NOMO-1 (cell line): Measurements from ENCODE around the gene MRPL1.
A peak's percentile ranks its signal among the peaks of the same experiment; 100 is the strongest.
"Not testable (repeated sequence)": the region's sequence is repeated elsewhere in the genome, so short reads cannot be mapped to it uniquely, and the experiment has no call there.

Source experiments
- DNase-seq, 2 experiments: peaks; one replicate each; lab custom pipeline; 2025; ENCODE audit not compliant: unreplicated experiment in 2 of 2; lab: John Stamatoyannopoulos, UW

The MRPL1 gene

DNA sequence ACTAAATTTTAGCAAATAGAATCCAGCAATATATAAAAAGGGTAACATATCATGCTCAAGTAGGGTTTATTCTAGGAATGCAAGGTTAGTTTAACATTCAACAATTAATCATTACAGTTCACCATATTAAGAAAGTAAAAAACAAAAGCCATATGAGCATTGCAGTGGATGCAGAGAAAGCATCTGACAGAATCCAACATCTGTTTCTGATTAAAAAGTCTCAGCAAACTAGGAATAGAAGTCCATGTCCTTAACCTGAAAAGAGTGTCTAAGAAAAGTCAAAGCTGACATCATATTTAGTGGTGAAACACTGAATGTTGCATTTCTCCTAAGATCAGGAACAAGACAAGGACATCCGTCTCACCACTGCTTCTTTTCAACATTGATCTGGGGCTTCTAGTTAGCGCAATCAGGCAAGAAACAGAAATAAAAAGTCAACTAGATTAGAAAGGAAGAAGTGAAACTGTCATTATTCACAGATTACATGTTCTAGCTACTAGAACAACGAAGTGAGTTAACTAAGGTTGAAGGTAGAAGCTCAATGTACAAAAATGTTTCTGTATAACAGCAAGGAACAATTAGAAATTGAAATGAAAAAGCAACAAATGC is 49.3 kb downstream of the MRPL1 start:
- DNase-seq, result peak; percentile 78 to 96

DNA sequence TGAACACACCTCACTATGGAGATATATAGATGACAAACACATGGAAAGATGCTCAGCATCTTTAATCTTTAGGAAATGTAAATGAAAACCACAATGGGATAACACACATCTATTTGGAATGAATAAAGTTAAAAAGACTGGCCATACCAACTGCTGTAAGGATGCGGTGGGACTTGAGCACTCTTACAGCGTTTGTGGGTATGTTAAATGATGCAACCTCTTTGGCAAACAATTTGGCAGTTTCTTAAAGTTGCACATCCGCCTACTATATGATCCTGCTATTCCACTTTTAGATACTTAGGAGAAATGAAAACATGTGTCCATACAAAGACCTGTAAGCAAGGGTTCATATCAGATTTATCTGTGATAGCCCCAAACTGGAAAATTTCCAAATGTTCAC is 50.7 kb downstream of the MRPL1 start:
- DNase-seq, result peak; percentile 75 to 84

DNA sequence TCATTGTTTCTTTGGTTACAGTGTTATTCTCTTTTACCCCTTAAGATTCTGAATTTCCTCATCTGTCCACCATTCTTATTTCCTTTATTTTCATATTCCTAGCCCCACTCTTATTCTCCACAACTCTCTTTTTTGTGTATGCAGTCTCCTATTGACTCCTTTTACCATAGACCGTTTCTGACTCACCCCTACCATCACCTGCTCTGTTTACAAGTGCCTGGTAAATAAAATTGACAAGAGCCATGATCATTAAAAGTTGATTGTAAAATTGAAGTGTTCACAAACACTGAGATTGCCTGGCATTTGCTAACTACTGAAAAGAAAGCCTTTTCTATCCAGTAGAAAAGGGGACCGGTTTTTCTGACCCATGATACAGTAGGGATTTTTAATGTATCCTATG is 54.4 kb downstream of the MRPL1 start:
- no peak for DNase-seq

DNA sequence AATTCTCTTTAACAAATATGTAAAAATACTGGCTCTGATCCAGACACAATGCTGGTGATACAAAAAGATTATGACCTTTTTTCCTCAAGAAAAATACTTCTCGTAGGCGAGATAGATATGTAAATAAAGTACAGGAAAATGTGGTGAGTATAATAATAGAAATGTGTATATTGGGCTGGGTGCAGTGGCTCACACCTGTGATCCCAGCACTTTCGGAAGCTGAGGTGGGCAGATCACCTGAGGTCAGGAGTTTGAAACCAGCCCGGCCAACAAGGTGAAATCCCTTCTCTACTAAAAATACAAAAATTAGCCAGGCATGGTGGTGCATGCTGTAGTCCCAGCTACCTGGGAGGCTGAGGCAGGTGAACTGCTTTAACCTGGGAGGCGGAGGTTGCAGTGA is 55.0 kb downstream of the MRPL1 start:
- no peak for DNase-seq

DNA sequence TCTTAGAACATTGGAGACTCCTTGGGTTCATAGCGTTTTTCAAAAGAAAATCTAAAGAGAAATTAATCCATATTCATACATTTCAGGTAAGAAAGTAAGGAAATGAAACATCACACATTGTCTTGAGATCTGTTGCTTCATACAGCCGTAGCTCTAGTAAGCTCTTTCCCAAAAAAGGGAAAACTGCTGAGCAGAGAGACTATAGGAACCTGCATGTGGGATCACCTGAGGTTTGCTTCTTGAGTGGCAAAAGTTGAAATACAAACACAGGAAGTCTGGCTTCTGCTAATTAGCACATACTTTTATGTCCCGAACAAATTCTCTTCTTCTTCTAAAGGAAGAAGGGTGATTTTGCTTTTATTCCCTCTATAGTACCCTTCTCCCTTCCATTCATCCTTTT is 57.7 kb downstream of the MRPL1 start:
- DNase-seq, result no peak

DNA sequence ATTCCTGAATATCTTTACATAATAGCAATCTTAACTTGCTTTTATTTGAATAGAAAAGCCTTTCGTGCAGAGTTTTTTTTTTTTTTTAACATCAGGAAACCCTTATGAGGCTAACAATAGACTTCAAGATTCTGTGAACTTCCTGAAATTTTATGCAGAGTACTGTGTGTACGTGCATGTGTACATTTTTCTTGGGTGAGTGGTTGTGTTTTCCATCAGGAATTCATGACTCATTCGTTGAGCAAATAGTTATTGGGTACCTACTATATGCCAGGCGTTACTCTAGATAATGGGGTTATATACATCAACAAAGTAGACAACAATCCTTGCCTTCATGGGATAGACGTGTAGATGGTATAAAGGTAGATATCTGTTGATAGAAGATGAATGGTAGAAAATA is 59.1 kb downstream of the MRPL1 start:
- peak; percentile 16 to 47 for DNase-seq

DNA sequence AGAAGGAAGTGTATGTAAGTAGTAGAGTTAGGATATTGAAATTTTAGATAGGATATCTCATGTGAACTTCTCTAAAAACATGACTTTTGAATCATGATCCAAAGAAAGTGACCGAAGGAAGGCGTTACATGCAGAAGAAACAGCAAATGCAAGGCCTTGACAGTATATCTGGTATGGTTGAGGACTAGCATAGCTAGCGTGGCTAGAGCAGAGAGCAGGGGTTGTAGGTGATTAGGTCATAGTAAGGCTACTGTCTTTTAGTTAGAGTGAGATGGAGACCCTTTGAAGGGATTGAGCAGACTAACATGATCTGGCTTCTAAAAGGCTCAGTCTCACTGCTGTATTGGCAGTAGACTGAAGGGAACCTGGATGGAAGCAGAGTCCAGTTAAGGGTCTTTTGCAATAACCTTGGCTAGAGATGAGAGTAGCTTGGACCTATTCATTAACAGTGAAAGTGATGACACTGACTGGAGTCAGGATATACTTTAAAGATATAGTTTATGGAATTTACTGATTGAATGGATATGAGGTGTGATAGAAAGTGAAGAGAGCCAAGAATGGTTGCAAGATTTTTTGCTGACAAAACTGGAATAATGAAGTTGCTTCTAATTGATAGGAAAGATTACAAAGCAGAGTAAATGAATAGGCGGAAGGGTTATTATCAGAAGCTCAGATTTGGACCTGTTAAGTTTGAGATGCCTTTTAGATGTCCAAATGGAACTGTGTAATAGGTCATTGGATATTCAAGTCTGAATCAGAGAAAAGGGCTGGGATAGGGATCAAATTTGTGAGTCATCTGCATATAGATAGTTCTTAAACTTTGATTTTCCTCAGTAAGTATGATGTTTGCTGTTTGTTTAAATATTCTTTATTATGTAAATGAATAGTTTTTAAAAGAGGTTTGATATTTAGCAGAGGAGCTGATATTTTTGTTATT is 59.8 kb downstream of the MRPL1 start:
- no peak for DNase-seq

DNA sequence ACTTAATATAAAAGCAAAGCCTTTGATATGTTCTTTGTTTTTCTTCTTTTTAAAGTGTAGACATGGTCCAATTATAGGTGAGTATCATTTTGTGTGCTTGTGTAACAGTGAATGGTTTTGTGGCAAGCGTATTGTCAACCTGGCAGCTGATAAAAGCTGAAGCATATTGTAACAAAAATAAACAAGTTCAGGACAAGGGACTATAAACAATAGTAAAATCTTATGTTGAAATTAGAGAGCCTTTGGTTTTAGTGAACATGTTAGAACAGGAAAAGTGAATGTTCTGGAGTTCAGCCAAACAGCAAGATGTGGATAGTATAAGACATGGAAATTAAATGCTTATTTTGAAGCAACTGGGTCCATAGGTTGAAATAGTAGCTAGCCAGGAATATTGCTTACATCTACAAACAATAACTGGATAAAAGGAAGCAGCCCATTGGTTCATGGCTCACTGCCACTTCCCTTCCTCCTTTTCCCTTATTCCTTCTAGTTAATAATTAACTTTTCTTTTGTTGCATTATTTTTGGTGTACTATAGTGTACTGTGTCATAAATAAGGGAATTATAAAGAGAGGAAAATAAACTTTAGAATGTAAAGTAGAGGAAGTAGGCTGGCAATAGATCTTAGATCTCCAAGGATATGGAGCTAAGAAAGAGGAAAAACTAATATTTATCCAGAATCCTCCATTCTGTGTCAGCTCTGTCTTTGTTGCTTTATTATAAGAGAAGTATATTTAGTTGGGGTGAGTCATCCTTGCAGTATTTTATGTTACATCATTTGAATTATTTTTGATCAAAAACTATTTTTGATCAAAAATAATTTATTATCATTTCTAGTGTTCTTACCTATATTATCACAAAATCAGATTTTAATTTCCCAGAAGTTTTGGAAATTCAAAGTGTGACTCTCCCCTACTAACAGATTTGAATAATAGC is 65.6 kb downstream of the MRPL1 start:
- DNase-seq, result no peak

DNA sequence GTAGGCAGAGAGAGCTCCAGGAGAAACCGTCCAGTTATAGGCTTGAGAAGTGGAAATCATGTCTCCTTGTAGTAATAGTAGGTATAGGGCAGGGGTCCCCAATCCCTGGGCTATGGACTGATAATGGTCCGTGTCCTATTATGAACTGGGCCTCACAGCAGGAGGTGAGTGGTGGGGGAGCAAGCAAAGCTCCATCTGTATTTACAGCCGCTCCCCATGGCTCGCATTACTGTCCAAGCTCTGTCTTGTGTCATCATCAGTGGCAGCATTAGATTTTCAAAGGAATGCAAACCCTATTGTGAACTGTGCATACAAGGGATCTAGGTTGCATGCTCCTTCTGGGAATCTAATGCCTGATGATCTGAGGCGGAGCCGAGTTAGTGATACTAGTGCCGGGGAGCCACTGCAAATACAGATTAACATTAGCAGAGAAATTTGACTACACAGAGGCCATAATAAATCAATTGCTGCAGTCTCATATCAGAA is 67.6 kb downstream of the MRPL1 start:
- no peak for DNase-seq

DNA sequence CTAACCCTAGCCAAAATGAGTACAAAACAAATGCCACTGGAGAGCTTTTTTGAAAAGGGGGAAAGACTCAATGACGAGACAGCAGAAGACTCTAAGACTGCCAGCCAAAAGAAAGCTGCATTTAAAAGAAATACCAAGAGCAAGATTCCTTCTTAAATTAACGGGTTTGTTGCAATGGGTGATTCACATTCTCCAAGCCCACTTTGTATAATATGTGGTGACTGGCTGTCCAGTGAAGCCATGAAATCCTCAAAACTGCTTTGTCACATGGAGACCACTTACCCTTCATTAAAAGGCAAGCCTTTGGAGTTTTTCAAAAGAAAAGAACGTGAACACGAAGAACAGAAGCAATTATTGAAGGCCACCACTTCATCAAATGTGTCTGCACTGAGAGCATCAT is 68.2 kb downstream of the MRPL1 start:
- DNase-seq, result no peak

DNA sequence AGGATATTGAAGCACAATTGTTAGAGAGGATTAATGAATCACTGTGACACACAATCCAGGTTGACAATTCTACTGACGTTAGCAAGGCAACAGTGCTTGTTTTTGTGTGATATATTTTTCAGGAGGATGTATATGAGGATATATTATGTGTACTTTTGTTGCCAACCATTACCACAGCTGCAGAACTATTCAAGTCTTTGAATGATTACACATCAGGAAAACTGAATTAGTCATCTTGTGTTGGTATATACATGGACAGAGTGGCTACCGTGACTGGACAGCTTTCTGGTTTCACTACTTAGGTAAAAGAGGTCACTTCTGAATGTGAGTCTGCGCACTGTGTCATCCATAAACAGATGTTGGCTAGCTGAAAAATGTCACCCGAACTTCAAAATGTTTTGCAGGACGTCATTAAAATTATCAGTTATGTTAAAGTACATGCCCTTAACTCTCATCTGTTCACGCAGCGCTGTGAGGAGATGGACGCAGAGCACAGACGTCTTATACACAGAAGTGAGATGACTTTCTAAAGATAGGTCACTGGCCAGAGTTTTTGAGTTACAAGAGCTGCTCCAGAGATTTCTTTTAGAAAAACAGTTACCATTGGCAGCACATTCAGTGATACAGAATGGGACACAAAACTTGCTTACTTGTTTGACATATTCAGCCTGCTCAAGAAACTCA is 69.0 kb downstream of the MRPL1 start:
- no peak for DNase-seq

DNA sequence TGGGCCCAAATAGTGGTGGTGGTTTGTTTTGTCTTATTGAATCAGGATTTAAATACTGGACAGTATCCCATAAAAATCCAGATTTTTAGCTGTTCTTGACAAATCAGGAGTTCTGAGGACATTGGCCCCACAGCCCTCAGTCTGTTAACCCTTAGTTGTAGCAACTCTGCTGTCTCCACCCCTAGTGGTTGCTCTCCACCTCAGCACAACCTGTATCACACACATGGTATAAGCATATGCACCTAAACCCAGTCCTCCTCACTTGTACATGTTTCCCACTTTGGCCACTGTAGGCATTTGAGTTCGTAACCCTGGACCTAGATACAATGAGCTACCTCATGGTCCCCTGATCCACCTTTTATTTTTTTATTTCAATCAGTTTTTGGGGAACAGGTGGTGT is 75.9 kb downstream of the MRPL1 start:
- DNase-seq, result no peak

DNA sequence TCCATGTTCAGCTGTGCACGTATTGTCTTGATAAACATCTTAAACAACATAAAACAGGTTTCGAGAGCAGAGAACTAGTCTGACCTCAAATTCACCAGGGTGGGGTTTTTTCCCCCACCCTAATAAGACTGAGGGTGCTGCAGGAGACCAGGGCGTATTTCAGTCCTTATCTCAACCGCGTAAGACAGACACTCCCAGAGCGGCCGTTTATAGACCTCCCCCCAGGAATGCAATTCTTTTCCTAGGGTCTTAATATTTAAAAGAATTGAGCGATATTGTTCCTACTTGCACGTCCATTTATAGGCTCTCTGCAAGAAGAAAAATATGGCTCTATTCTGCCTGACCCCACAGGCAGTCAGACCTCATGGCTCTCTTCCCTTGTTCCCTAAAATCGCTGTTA is 83.3 kb downstream of the MRPL1 start:
- not testable (repeated sequence) for DNase-seq

DNA sequence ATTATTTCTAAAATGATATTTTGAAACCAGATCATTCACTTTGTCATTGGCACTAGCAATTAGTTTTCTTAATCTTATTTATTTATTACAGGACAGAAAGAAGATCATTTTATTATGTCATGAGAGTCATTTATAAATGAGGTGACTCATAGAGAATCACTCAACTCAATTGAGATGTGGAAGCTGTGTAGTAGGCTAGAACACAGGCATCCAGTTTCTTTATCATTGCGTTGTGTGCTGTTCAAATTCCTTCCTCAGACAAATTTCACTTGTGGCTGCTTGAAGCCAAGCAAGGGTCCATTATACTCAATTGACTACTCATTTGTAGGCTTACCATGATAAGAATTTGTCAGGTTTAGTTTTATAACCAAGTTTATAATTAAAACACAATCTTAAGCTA is 87.6 kb downstream of the MRPL1 start:
- no peak for DNase-seq

DNA sequence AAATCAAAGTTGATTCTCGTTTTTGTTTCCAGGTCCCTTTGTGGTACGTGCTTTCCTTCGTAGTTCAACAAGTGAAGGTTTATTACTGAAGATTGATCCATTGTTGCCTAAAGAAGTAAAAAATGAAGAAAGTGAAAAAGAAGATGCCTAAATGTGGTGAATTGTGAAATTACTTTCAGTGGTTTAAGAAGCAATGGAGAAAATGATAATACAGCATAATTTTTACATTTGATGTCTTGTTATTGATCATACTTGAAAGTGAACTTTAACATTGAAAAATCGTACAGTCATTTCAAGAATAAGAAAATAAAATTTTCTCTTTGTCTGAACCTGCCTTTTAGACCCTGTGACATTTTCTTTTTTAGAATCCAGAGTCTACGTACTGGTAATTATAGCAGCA is 89.8 kb downstream of the MRPL1 start:
- no peak for DNase-seq

DNA sequence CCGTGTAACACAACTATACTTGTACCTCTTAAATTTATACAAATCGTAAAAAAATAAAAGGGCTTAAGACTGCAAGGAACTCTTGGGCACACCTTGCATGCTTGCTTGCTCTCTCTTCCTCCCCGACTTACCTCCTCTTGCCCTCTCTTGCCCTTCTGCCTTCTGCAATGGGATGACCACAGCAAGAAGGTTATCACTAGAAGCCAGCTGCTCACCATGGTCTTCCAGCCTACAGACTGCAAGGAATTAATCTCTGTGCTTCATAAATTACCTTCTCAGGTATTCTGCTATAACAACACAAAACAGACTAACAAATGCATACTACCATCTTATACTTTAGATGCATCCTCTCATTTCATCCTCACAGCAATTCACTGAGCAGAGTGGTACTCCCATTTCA is 92.1 kb downstream of the MRPL1 start:
- DNase-seq, result no peak

DNA sequence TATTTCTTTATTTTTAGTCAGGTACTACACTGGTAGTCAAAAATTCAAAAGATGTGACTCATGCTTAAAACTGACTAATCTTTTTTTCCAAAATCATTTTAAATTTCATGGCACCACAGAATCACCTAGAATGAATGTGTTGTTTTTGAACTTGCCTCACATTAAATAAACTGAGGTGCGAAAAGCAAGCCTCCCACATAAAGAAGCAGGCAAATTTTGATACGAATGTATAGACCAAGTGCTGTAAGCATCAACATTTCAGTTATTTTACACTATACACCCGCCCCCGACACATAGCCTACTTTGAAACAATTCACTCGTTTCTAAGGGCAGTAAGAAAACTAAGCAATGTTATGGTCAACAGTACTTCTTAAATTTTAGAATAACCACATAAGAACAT is 94.3 kb downstream of the MRPL1 start:
- DNase-seq, result no peak

DNA sequence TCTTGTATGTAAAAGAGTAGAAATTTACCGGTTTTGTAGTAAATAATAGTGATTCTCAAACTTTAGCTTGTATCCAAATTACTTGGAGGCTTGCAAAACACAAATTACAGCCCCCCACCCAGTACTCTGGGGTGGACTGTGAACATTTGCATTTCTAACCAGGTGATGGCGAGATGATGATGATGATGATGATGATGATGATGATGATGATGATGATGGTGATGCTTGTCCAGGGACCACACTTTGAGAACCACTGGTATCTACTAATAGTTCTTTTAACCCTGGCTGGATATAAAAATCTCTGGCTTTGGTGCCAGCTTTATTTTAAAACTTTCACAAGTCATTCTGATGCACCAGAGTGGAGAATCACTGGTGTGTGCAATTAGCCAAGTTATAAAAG is 96.3 kb downstream of the MRPL1 start:
- no peak for DNase-seq

DNA sequence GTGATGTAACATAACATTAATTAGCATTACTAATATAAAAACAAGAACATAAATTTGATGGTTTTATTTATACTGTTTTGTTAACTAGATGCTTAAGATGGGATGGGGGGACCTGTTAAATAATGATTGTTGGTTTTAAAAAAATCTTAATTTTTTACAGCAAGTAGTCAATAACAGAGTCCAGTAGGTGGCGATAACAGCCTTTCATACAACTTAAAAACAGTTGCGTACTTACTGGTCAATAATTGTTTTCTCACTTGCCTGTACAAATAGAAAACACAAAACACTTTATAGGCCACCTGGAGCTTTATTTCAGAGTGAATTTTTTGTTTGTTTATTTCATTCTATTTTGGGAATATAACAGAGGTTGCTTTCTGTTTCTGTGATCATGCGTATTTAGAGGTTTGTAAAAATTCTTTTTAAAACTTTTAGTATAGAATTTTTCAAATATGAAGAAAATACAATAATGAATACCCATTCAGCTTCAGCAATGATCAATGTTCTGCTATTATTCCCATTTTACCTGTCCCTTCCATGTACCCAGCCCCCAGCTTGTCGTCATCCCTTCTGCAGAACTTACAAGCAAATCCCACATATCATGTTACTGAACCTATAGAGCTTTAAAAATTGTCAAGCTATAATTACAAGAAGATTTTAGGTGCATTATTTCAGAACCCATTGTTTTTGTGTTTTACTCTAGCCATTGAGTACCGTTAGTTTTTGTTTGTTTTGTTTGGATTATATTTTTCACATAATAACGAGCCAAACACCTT is 97.1 kb downstream of the MRPL1 start:
- peak in 1 of 2 experiments; percentile 37 for DNase-seq

DNA sequence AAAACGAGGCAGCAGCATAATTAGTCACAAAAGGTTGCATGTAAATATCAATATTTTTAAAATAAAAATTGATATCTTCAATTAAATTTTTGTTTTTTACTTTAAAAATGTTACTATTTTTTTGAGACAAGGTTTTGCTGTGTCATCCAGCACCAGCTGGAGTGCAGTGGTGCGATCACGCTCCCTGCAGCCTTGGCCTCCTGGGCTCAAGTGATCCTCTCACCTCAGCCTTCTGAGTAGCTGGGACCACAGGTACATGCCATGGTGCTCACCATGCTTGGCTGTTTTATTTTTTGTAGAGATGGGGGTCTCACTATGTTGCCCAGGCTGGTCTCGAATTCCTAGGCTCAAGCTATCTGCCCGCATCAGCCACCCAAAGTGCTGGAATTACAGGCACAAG is 97.7 kb downstream of the MRPL1 start:
- no peak for DNase-seq
